Esophagus muscularis mucosa (tissue), 4 donors: ENCODE measurements around the gene MPZ. TPM values are rescaled to one million over a fixed set of nuclear protein-coding genes. Genes with fewer than 3 reads are reported as not detected.
A peak's percentile ranks its signal among the peaks of the same experiment; 100 is the strongest.

ENCODE experiments used
- DNase-seq: peaks from one replicate; pipeline ENCODE4 v3.0.0-alpha.2; 2017; ENCODE audit errors: extremely low spot score
- H3K27ac ChIP-seq, 4 donors: fragments of 200-600 bp; sonication (generic); replicated peaks in 1 of 4; 1 replicate in 3 of 4; 2 replicates in 1 of 4; pipeline ENCODE4 v1.5.1; 2016 to 2019; ENCODE audit warnings: mild to moderate bottlenecking in 1 of 4
- H3K27me3 ChIP-seq, 4 donors: fragments of 200-600 bp; sonication (generic); one replicate each; pipeline versions ENCODE4 v1.5.1 to v1.6.0; 2016 to 2019
- H3K36me3 ChIP-seq, 4 donors: fragments of 200-600 bp; sonication (generic); one replicate each; pipeline ENCODE4 v1.5.1; 2016 to 2019
- H3K4me1 ChIP-seq, 4 donors: fragments of 200-600 bp; sonication (generic); one replicate each; pipeline ENCODE4 v1.5.1; 2016 to 2019
- H3K4me3 ChIP-seq, 4 donors: fragments of 200-600 bp; sonication (generic); 1 replicate in 2 of 4; 2 replicates in 2 of 4; pipeline ENCODE4 v1.5.1; 2016 to 2019; ENCODE audit warnings: mild to moderate bottlenecking in 4 of 4, moderate library complexity in 1 of 4
- H3K9me3 ChIP-seq, 4 donors: fragments of 200-600 bp; sonication (generic); 1 replicate in 3 of 4; 2 replicates in 1 of 4; pipeline ENCODE4 v1.5.1; 2016 to 2019
- CTCF ChIP-seq, 3 experiments: fragments of 200-600 bp in 2 of 3; fragments of 450-650 bp in 1 of 3; sonication (generic) in 2 of 3; IDR thresholded peaks; one replicate each; pipeline ENCODE4 v1.5.1; 2017 to 2019; ENCODE audit warnings: antibody characterized with exemption in 3 of 3, mild to moderate bottlenecking in 2 of 3, moderate library complexity in 1 of 3
- EP300 ChIP-seq: sonication (generic); formaldehyde crosslinking; IDR thresholded peaks from one replicate; pipeline ENCODE4 v1.6.1; 2017; ENCODE audit warnings: antibody characterized with exemption
- POLR2A ChIP-seq: fragments of 450-650 bp; IDR thresholded peaks from one replicate; pipeline ENCODE4 v1.6.1; 2017; ENCODE audit warnings: antibody characterized with exemption, moderate library complexity, mild to moderate bottlenecking, low read depth
- POLR2AphosphoS5 ChIP-seq, 2 donors: sonication (generic); formaldehyde crosslinking; IDR thresholded peaks; one replicate each; pipeline ENCODE4 v1.6.1; 2017; ENCODE audit warnings: antibody characterized with exemption in 2 of 2
- WGBS: methylation state at CpG from one replicate; pipeline ENCODE4 v1.1.5; 2018; 5-methylcytosine and 5-hydroxymethylcytosine counted together
- intact Hi-C: fragments of 100-400 bp; cut with DNase I; formaldehyde crosslinking; loops from one replicate; pipeline ENCODE4 v1.15.1; 2023
- total RNA-seq, 4 donors: library from RNA; depleted of rRNA; stranded (reverse); fragments of >200 nt; gene quantifications; one replicate each; pipeline versions ENCODE4 v1.1.0 to v1.2.1, GENCODE V29; 2016

The MPZ gene
- total RNA-seq, 4 donors from 2014 or later: 7.5 to 18.4 (median 17.6) TPM

- WGBS: 100% methylated on average over 1 of the region's 1 CpG
- Histone ChIP-seq H3K36me3 (peaks cover 0 to 11% (median 0%) of the 10 kb centered on the region in 4 donors), H3K4me1 (no peaks in the 10 kb centered on the region), H3K27ac (no peak overlapping the region), H3K27me3 (no peaks in the 10 kb centered on the region), H3K4me3 (no peak overlapping the region), H3K9me3 (no peaks in the 10 kb centered on the region)
- intact Hi-C loops: loop anchor here (5.0 kb wide), 1 partner anchor 41 kb away; no protein-coding TSS in a partner anchor
- no peak for DNase-seq
- TF ChIP-seq EP300: no peak
- no peak for TF ChIP-seq POLR2AphosphoS5 (IDR thresholded peaks at IDR 0.05)
- TF ChIP-seq CTCF (IDR thresholded peaks at IDR 0.05): no peak
- TF ChIP-seq POLR2A: no peak
Observed at GRCh38 chr1:161282991-161283390, 26.8 kb downstream of the MPZ start.

GRCh38 chr1:161274874-161275273 is 34.9 kb downstream of the MPZ start:
- no peaks in the 10 kb centered on the region for H3K36me3 ChIP-seq
- 68% methylated on average over 3 of the region's 3 CpGs for WGBS
- DNase-seq: no peak

GRCh38 chr1:161273402-161273801 is 36.4 kb downstream of the MPZ start:
- no peaks in the 10 kb centered on the region for H3K27me3 ChIP-seq
- DNase-seq: no peak
- peaks cover 0 to 11% (median 8%) of the 10 kb centered on the region in 4 donors for H3K4me1 ChIP-seq
- 51% methylated on average over 3 of the region's 3 CpGs for WGBS
- no peak overlapping the region for H3K4me3 ChIP-seq
- intact Hi-C loops: no loop called here
- no peaks in the 10 kb centered on the region for H3K36me3 ChIP-seq
- TF ChIP-seq EP300: no peak
- no peak for TF ChIP-seq POLR2AphosphoS5 (IDR thresholded peaks at IDR 0.05)
- TF ChIP-seq CTCF (IDR thresholded peaks at IDR 0.05): no peak
- no peak for TF ChIP-seq POLR2A
- H3K9me3 ChIP-seq: no peaks in the 10 kb centered on the region
- H3K27ac ChIP-seq: no peak overlapping the region

More at GRCh38 chr1:161274874-161275273, 34.9 kb downstream of the MPZ start:
- Histone ChIP-seq H3K27ac (no peak overlapping the region), H3K4me3 (no peak overlapping the region), H3K27me3 (no peaks in the 10 kb centered on the region), H3K9me3 (no peaks in the 10 kb centered on the region), H3K4me1 (peaks cover 0 to 11% (median 8%) of the 10 kb centered on the region in 4 donors)
- TF ChIP-seq POLR2A (no peak), EP300 (no peak), CTCF (IDR thresholded peaks at IDR 0.05) (no peak), POLR2AphosphoS5 (IDR thresholded peaks at IDR 0.05) (no peak)
- intact Hi-C loops: no loop called here

GRCh38 chr1:161267321-161267720 is 42.4 kb downstream of the MPZ start:
- intact Hi-C loops: no loop called here
- Histone ChIP-seq H3K36me3 (no peaks in the 10 kb centered on the region), H3K4me1 (peaks cover 12 to 26% (median 18%) of the 10 kb centered on the region in 4 donors), H3K4me3 (no peak overlapping the region), H3K27me3 (no peaks in the 10 kb centered on the region), H3K9me3 (no peaks in the 10 kb centered on the region), H3K27ac (peak overlapping the region in 2 of 4 donors; percentile 11 to 64)
- no peak for DNase-seq
- 59% methylated on average over 3 of the region's 3 CpGs for WGBS
- TF ChIP-seq POLR2A (no peak), POLR2AphosphoS5 (IDR thresholded peaks at IDR 0.05) (no peak), CTCF (IDR thresholded peaks at IDR 0.05) (no peak), EP300 (no peak)

- Histone ChIP-seq H3K4me1 (peaks cover 12 to 28% (median 20%) of the 10 kb centered on the region in 4 donors), H3K36me3 (no peaks in the 10 kb centered on the region), H3K27ac (peak overlapping the region in 3 of 4 donors; percentile 11 to 64 (median 28)), H3K4me3 (no peak overlapping the region), H3K27me3 (no peaks in the 10 kb centered on the region), H3K9me3 (no peaks in the 10 kb centered on the region)
- no peak for TF ChIP-seq CTCF (IDR thresholded peaks at IDR 0.05)
- TF ChIP-seq POLR2AphosphoS5 (IDR thresholded peaks at IDR 0.05): no peak
- TF ChIP-seq EP300: no peak
- no peak for TF ChIP-seq POLR2A
- WGBS: 57% methylated on average over 2 of the region's 2 CpGs
- intact Hi-C loops: no loop called here
- no peak for DNase-seq
Observed at GRCh38 chr1:161266836-161267235, 42.9 kb downstream of the MPZ start.
